WTC11 (cell line): ENCODE data around the gene LRRC28. TPM values are rescaled to one million over a fixed set of nuclear protein-coding genes. Genes with fewer than 3 reads are reported as not detected.

Experiments
- ATAC-seq: fragments of 200-7000 bp; cut with Tn5 transposase; 2 replicates; pipeline ENCODE4 v1.10.0; 2021; ENCODE audit warnings: mild to moderate bottlenecking, moderate library complexity
- CTCF ChIA-PET: fragments of 300-600 bp; sonication (Branson Sonifier 250); formaldehyde crosslinking; loops from one replicate; lab custom pipeline; 2021; ENCODE audit warnings: antibody characterized with exemption; lab: Charles Lee
- POLR2A ChIA-PET: fragments of 350-600 bp; sonication (Branson Sonifier 250); formaldehyde crosslinking; loops from one replicate; lab custom pipeline; 2021; ENCODE audit warnings: antibody characterized with exemption; lab: Charles Lee
- DNase-seq: peaks from one replicate; pipeline ENCODE4 v3.0.0; 2021; ENCODE audit warnings: low spot score
- H3K27ac Mint-ChIP-seq: 2 replicates; pipeline ENCODE4 v1.8.0; 2021; ENCODE audit warnings: mixed read lengths
- H3K27me3 Mint-ChIP-seq: 2 replicates; pipeline ENCODE4 v1.8.0; 2021; ENCODE audit warnings: low read depth, mild to moderate bottlenecking, moderate library complexity, mixed read lengths
- H3K36me3 Mint-ChIP-seq: 2 replicates; pipeline ENCODE4 v1.8.0; 2021; ENCODE audit warnings: mixed read lengths
- H3K4me1 Mint-ChIP-seq: 2 replicates; pipeline ENCODE4 v1.8.0; 2022; ENCODE audit warnings: mixed read lengths
- H3K4me3 Mint-ChIP-seq: 2 replicates; pipeline ENCODE4 v1.8.0; 2021; ENCODE audit warnings: mild to moderate bottlenecking, moderate library complexity, mixed read lengths
- H3K9me3 Mint-ChIP-seq: 2 replicates; pipeline ENCODE4 v1.8.0; 2021; ENCODE audit warnings: mixed read lengths
- ATF1 ChIP-seq: sonication (generic); formaldehyde crosslinking; IDR thresholded peaks from 2 replicates; pipeline ENCODE4 v1.8.1; 2023; ENCODE audit warnings: mild to moderate bottlenecking, moderate library complexity, missing genetic modification reagents
- ATF2 ChIP-seq: sonication (generic); formaldehyde crosslinking; IDR thresholded peaks from 2 replicates; pipeline ENCODE4 v1.8.1; 2022; ENCODE audit warnings: low read depth, missing genetic modification reagents, borderline replicate concordance
- CREB1 ChIP-seq: sonication (generic); formaldehyde crosslinking; IDR thresholded peaks from 2 replicates; pipeline ENCODE4 v1.8.0; 2023; ENCODE audit warnings: mild to moderate bottlenecking, missing genetic modification reagents
- E2F5 ChIP-seq: sonication (generic); formaldehyde crosslinking; IDR thresholded peaks from 2 replicates; pipeline ENCODE4 v1.8.1; 2022; ENCODE audit warnings: mild to moderate bottlenecking, moderate library complexity, missing genetic modification reagents
- ELF4 ChIP-seq: sonication (generic); formaldehyde crosslinking; IDR thresholded peaks from 2 replicates; pipeline ENCODE4 v1.8.1; 2022; ENCODE audit warnings: low read depth, mild to moderate bottlenecking, moderate library complexity, missing genetic modification reagents
- EMX1 ChIP-seq: fragments of 250-450 bp; sonication (Bioruptor Pico); IDR thresholded peaks from 2 replicates; pipeline ENCODE4 v1.8.0; 2021; ENCODE audit warnings: mild to moderate bottlenecking
- ESRRA ChIP-seq: sonication (generic); formaldehyde crosslinking; IDR thresholded peaks from 2 replicates; pipeline ENCODE4 v1.8.1; 2022; ENCODE audit warnings: mild to moderate bottlenecking, missing genetic modification reagents, borderline replicate concordance
- GTF2I ChIP-seq: fragments of 250-450 bp; sonication (Bioruptor Pico); conservative IDR thresholded peaks from 2 replicates; pipeline ENCODE4 v1.4.0; 2021; ENCODE audit warnings: mild to moderate bottlenecking
- IRF2 ChIP-seq: sonication (generic); formaldehyde crosslinking; IDR thresholded peaks from 2 replicates; pipeline ENCODE4 v1.8.0; 2022; ENCODE audit warnings: low read depth, missing genetic modification reagents, borderline replicate concordance
- MAX ChIP-seq: sonication (generic); formaldehyde crosslinking; IDR thresholded peaks from 2 replicates; pipeline ENCODE4 v1.8.0; 2022; ENCODE audit warnings: mild to moderate bottlenecking, missing genetic modification reagents
- NFE2L1 ChIP-seq: sonication (generic); formaldehyde crosslinking; IDR thresholded peaks from 2 replicates; pipeline ENCODE4 v1.8.1; 2023; ENCODE audit warnings: missing genetic modification reagents
- PRDM15 ChIP-seq: sonication (generic); formaldehyde crosslinking; IDR thresholded peaks from 2 replicates; pipeline ENCODE4 v1.8.0; 2022; ENCODE audit warnings: missing genetic modification reagents
- RORB ChIP-seq: fragments of 250-450 bp; sonication (Bioruptor Pico); IDR thresholded peaks from 2 replicates; pipeline ENCODE4 v1.9.0; 2021; ENCODE audit warnings: mild to moderate bottlenecking
- USF1 ChIP-seq: sonication (generic); formaldehyde crosslinking; IDR thresholded peaks from 2 replicates; pipeline ENCODE4 v1.8.0; 2022; ENCODE audit warnings: mild to moderate bottlenecking, missing genetic modification reagents
- ZBTB43 ChIP-seq: sonication (generic); formaldehyde crosslinking; IDR thresholded peaks from 2 replicates; pipeline ENCODE4 v1.8.1; 2023; ENCODE audit warnings: mild to moderate bottlenecking, missing genetic modification reagents
- ZNF138 ChIP-seq: sonication (generic); formaldehyde crosslinking; conservative IDR thresholded peaks from 2 replicates; pipeline ENCODE4 v1.8.1; 2022; ENCODE audit warnings: mild to moderate bottlenecking, moderate library complexity, missing genetic modification reagents
- ZNF219 ChIP-seq: sonication (generic); formaldehyde crosslinking; IDR thresholded peaks from 2 replicates; pipeline ENCODE4 v1.8.0; 2023; ENCODE audit warnings: missing genetic modification reagents, mild to moderate bottlenecking, borderline replicate concordance
- ZNF317 ChIP-seq: sonication (generic); formaldehyde crosslinking; IDR thresholded peaks from 2 replicates; pipeline ENCODE4 v1.8.1; 2023; ENCODE audit warnings: low read depth, mild to moderate bottlenecking, moderate library complexity, missing genetic modification reagents, borderline replicate concordance
- ZNF423 ChIP-seq: fragments of 250-450 bp; sonication (Bioruptor Pico); IDR thresholded peaks from 2 replicates; pipeline ENCODE4 v2.1.2; 2022; ENCODE audit warnings: mild to moderate bottlenecking, moderate library complexity
- ZNF671 ChIP-seq: fragments of 250-450 bp; sonication (Bioruptor Pico); IDR thresholded peaks from 2 replicates; pipeline ENCODE4 v1.8.0; 2021; ENCODE audit warnings: mild to moderate bottlenecking
- total RNA-seq: library from RNA; stranded (reverse); gene quantifications from 3 replicates; pipeline ENCODE4 v1.2.3, GENCODE V29; 2021
- TF ChIP-seq, protein P1 (sequence below): sonication (generic); formaldehyde crosslinking; IDR thresholded peaks from 2 replicates; pipeline ENCODE4 v1.8.1; 2022; ENCODE audit warnings: mild to moderate bottlenecking, missing genetic modification reagents, moderate library complexity, borderline replicate concordance

The LRRC28 gene
- total RNA-seq, 1 experiment from 2014 or later = 18.4 TPM

DNA sequence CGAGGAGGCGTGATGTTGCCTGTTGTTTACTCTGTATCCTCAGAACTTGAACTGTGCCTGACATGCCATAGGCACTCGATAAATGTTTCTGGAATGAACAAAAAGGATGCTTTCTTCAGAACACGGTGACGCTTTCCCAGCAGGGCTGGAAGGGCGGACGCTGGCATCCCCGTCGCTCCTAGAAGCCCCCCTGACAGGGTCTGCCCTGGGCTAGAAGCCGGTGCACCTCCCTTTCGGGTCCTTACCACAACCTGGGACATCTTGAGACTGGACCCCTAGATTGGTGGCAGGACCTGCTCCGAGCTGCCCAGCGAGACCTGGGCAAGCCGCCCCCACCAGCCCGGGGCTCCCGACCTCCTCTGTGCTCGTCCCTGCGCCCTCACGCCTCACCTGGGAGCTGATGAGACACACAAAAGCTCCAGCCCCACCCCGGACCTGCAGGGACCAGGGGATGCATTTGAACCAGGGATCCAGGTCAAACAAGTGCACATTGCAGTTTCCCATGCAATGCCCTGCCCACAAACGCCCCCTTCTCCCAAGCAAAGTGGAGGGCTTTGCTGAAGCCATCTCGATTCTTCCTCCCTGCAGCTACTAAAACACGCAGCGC lies 183.3 kb downstream of the LRRC28 start:
- H3K27ac Mint-ChIP-seq = no peak overlapping the region
- CTCF ChIA-PET = no interaction called here

GRCh38 chr15:99435113-99435695 lies 183.9 kb downstream of the LRRC28 start:
- H3K27me3 Mint-ChIP-seq = no peaks in the 10 kb centered on the region
- ATAC-seq (no peak), DNase-seq (no peak)
- ChIA-PET CTCF (interaction anchor here (0.9 to 1.1 kb wide), 2 partner anchors 26 to 269 kb away, joined by 3 read pairs; no protein-coding TSS in a partner anchor), POLR2A (no interaction called here)
- H3K36me3 Mint-ChIP-seq = no peaks in the 10 kb centered on the region
- TF ChIP-seq ZNF317 (no peak), RORB (CRISPR knock-in tag) (no peak), ZBTB43 (CRISPR knock-in tag) (no peak), GTF2I (CRISPR knock-in tag) (no peak), ATF2 (CRISPR knock-in tag) (no peak), PRDM15 (no peak), MAX (no peak), CREB1 (no peak)
- H3K27ac Mint-ChIP-seq = no peak overlapping the region
- no peak overlapping the region for H3K4me3 Mint-ChIP-seq
- H3K9me3 Mint-ChIP-seq = no peaks in the 10 kb centered on the region
- H3K4me1 Mint-ChIP-seq = peaks cover 23% of the 10 kb centered on the region

More for the DNA sequence above, 183.3 kb downstream of the LRRC28 start:
- no peaks in the 10 kb centered on the region for H3K27me3 Mint-ChIP-seq
- ATAC-seq (no peak), DNase-seq (no peak)
- H3K4me3 Mint-ChIP-seq = no peak overlapping the region
- H3K36me3 Mint-ChIP-seq = no peaks in the 10 kb centered on the region
- H3K9me3 Mint-ChIP-seq = no peaks in the 10 kb centered on the region
- POLR2A ChIA-PET = no interaction called here
- peaks cover 23% of the 10 kb centered on the region for H3K4me1 Mint-ChIP-seq
- TF ChIP-seq NFE2L1 (CRISPR knock-in tag) = no peak
- TF ChIP-seq ZNF671 (CRISPR knock-in tag) = no peak
- TF ChIP-seq ATF1 (CRISPR knock-in tag) = no peak
- no peak for TF ChIP-seq ELF4 (CRISPR knock-in tag)

DNA sequence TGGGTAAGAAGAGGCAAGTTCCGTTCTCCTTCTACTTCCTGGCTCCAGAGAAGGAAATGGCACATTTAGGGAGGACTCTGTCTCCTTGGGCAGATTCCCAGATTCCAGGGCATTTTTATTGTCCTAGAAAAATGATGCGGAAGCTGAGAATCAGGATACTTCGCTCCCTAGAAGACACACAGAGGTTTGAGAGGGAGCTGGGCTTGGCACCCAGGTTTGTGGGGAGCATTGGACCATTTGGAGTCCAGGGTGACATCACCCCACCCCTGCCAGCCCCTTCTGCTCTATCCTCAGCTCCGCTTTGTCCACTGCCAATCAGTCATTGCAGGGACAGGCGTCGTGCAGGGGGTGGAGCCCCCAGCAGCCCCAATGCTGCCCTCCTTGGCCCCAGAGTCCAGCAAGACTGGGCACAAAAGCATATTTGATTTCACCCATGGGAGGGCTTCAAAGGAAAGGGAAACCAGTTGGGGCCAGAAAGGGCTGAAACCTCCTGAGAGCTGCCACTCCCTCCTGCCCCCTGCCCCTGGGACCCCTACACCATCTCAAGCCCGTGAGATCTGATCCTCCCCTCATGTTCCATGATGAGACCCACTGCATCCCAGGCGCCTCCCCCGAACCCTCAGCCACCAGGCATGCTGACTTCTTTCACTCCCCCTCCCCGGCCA lies 184.7 kb downstream of the LRRC28 start:
- H3K36me3 Mint-ChIP-seq = no peaks in the 10 kb centered on the region
- DNase-seq (no peak), ATAC-seq (no peak)
- H3K9me3 Mint-ChIP-seq = no peaks in the 10 kb centered on the region
- peaks cover 23% of the 10 kb centered on the region for H3K4me1 Mint-ChIP-seq
- ChIA-PET CTCF (interaction anchor here (0.9 to 1.1 kb wide), 2 partner anchors 27 to 268 kb away, joined by 3 read pairs; no protein-coding TSS in a partner anchor), POLR2A (no interaction called here)
- H3K27ac Mint-ChIP-seq = no peak overlapping the region
- H3K4me3 Mint-ChIP-seq = no peak overlapping the region
- no peaks in the 10 kb centered on the region for H3K27me3 Mint-ChIP-seq
- TF ChIP-seq IRF2 (CRISPR knock-in tag) (no peak), ZNF219 (no peak), EMX1 (no peak), ZNF423 (CRISPR knock-in tag) (no peak), ZNF671 (CRISPR knock-in tag) (no peak), ZNF138 (CRISPR knock-in tag) (no peak), E2F5 (CRISPR knock-in tag) (no peak), ESRRA (CRISPR knock-in tag) (no peak), USF1 (CRISPR knock-in tag) (no peak), NFE2L1 (CRISPR knock-in tag) (no peak)
- TF ChIP-seq, protein P1, sequence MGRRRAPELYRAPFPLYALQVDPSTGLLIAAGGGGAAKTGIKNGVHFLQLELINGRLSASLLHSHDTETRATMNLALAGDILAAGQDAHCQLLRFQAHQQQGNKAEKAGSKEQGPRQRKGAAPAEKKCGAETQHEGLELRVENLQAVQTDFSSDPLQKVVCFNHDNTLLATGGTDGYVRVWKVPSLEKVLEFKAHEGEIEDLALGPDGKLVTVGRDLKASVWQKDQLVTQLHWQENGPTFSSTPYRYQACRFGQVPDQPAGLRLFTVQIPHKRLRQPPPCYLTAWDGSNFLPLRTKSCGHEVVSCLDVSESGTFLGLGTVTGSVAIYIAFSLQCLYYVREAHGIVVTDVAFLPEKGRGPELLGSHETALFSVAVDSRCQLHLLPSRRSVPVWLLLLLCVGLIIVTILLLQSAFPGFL (CRISPR knock-in tag) = no peak
